GM21381 (cell line): ENCODE measurements around the gene TAS2R10.

Experiments used
- ATAC-seq: cut with Tn5 transposase; IDR thresholded peaks from one replicate; pipeline ENCODE4 v1.9.1; 2021; ENCODE audit warnings: mild to moderate bottlenecking, moderate library complexity; ENCODE audit not compliant: unreplicated experiment

The TAS2R10 gene

GRCh38 chr12:10783252-10783651 lies 42.9 kb downstream of the TAS2R10 start:
- ATAC-seq, result no peak

GRCh38 chr12:10779103-10779502 lies 47.1 kb downstream of the TAS2R10 start:
- no peak for ATAC-seq
